Measurements from ENCODE around the gene GOLGA6A. TPM values are rescaled to one million over a fixed set of nuclear protein-coding genes. Genes with fewer than 3 reads are reported as not detected.

GOLGA6A gene
- total and polyA plus RNA-seq, 2 of the 8 experiments (the other 6 are each of a cell fraction or from before 2014, with no cell fraction given), result 0.80 to 1.0 TPM

DNA sequence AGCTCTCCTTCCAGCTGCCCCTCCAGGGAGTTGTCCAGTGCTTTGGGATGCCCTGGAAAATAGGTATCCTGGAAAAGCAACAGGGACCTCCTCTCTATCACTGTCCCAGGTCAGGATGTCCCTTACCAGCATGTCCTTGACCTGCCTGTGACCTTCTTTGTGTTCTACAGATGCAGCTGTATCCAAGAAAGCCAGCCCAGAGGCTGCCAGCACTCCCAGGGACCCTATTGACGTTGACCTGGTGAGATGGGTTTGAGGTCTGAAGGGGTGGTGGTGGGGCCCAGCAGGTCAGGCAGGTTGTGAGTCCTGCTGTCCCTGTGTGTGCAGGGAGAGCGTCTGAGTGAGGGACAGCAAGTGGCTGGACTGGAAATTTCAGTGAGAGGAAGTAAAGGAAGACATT lies 57.7 kb downstream of the GOLGA6A start:
- H2AK5ac ChIP-seq (ENCODE audit: low read depth, low read length), result no peak overlapping the region
- peak overlapping the region; percentile 35; the same call in 1 of the 2 replicates for H4K8ac ChIP-seq (ENCODE audit: extremely low read depth, insufficient read depth, low read length)
- H2BK15ac ChIP-seq (ENCODE audit: low read length), result no peak overlapping the region
- H2BK12ac ChIP-seq (ENCODE audit: low read depth, low read length), result no peak overlapping the region
- peaks cover 0 to 5% of the 10 kb centered on the region in 2 experiments for H4K20me1 ChIP-seq (replicated peaks in 1 of 2; ENCODE audit: control insufficient read depth in 1 of 2, insufficient read depth in 2 of 2, low read length in 2 of 2)
- no peak overlapping the region for H3K14ac ChIP-seq (ENCODE audit: insufficient read length)
- H3K56ac ChIP-seq (replicated peaks; ENCODE audit: insufficient read length, low read depth, low read length), result no peak overlapping the region
- CTCF ChIA-PET (ENCODE audit: partially characterized antibody), result interaction anchor here (0.9 to 4.5 kb wide), 8 partner anchors 9 to 76 kb away, joined by 3 to 32 read pairs (median 6); partner anchors contain the start of gene PML
- 78% methylated on average over 2 of the region's 2 CpGs; no CpG with 5 or more reads in 1 of the 2 experiments for WGBS, 2 experiments (ENCODE audit: extremely low coverage in 1 of 2, insufficient coverage in 1 of 2, insufficient read length in 1 of 2, insufficient replicate concordance in 2 of 2, low coverage in 1 of 2, low lambda C conversion rate in 2 of 2, missing lambda C conversion rate in 1 of 2)
- no peak overlapping the region for H2BK120ac ChIP-seq (replicated peaks; ENCODE audit: low read depth, low read length)
- no peak overlapping the region for H3K27ac ChIP-seq (ENCODE audit: low read depth, low read length)
- no peak overlapping the region for H3K9ac ChIP-seq (replicated peaks in 1 of 4; ENCODE audit: extremely low read depth in 1 of 4, low read depth in 3 of 4, low read length in 3 of 4)
- H2BK5ac ChIP-seq (ENCODE audit: low read depth, low read length), result no peak overlapping the region
- no peak overlapping the region for H3K23ac ChIP-seq (ENCODE audit: insufficient read length)
- no peak for DNase-seq (ENCODE audit: low read depth in 1 of 2, low spot score in 2 of 2)
- H3K79me1 ChIP-seq (ENCODE audit: low read depth, low read length), result no peaks in the 10 kb centered on the region
- H4K91ac ChIP-seq (replicated peaks; ENCODE audit: insufficient read length, low read length), result no peak overlapping the region
- H4K5ac ChIP-seq (ENCODE audit: insufficient read length, low read depth, low read length), result no peak overlapping the region
- no peak overlapping the region for H3K18ac ChIP-seq (ENCODE audit: extremely low read depth, low read length)
- no peak for FAIRE-seq
- no peak overlapping the region for H3K4me3 ChIP-seq (ENCODE audit: extremely low read depth in 1 of 4, insufficient read depth in 2 of 4, low read depth in 3 of 4, low read length in 4 of 4)
- no peaks in the 10 kb centered on the region for H3K23me2 ChIP-seq (ENCODE audit: low read depth, low read length)
- H3K4me2 ChIP-seq (ENCODE audit: insufficient read depth in 1 of 2, low read depth in 2 of 2, low read length in 2 of 2), result no peak overlapping the region
- H3K4ac ChIP-seq (replicated peaks; ENCODE audit: insufficient read length, low read depth, low read length), result no peak overlapping the region
- H3K9me3 ChIP-seq (ENCODE audit: insufficient read depth in 2 of 2, low read depth in 1 of 2, low read length in 1 of 2), result no peaks in the 10 kb centered on the region
- no peaks in the 10 kb centered on the region for H3K4me1 ChIP-seq (replicated peaks in 1 of 4; ENCODE audit: control insufficient read depth in 3 of 4, insufficient read depth in 4 of 4, low read length in 3 of 4)
- H3K36me3 ChIP-seq (ENCODE audit: control insufficient read depth in 2 of 4, insufficient read depth in 4 of 4, low read length in 3 of 4), result peaks cover 0 to 11% (median 5%) of the 10 kb centered on the region in 4 experiments; a peak in 6 of 8 replicates
- no peaks in the 10 kb centered on the region for H3K79me2 ChIP-seq (ENCODE audit: control insufficient read depth in 1 of 2, insufficient read depth in 2 of 2, low read length in 2 of 2)
- H2BK20ac ChIP-seq (ENCODE audit: low read length), result no peak overlapping the region
- H2AFZ ChIP-seq (ENCODE audit: low read length), result no peak overlapping the region
- POLR2A ChIA-PET (ENCODE audit: partially characterized antibody), result no interaction called here
- no peaks in the 10 kb centered on the region for H3K27me3 ChIP-seq (replicated peaks in 1 of 4; ENCODE audit: control insufficient read depth in 3 of 4, extremely low read depth in 1 of 4, insufficient read depth in 3 of 4, low read length in 3 of 4)
- TF ChIP-seq, protein P1, sequence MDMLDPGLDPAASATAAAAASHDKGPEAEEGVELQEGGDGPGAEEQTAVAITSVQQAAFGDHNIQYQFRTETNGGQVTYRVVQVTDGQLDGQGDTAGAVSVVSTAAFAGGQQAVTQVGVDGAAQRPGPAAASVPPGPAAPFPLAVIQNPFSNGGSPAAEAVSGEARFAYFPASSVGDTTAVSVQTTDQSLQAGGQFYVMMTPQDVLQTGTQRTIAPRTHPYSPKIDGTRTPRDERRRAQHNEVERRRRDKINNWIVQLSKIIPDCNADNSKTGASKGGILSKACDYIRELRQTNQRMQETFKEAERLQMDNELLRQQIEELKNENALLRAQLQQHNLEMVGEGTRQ (IDR thresholded peaks at IDR 0.05; ENCODE audit: low read length), result no peak
- TF ChIP-seq SP2 (IDR thresholded peaks at IDR 0.05; ENCODE audit: low read length), result no peak
- TF ChIP-seq, protein P2, sequence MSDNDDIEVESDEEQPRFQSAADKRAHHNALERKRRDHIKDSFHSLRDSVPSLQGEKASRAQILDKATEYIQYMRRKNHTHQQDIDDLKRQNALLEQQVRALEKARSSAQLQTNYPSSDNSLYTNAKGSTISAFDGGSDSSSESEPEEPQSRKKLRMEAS (IDR thresholded peaks at IDR 0.05), result no peak
- TF ChIP-seq RNF2 (IDR thresholded peaks at IDR 0.05; ENCODE audit: borderline replicate concordance, low read depth, low read length, missing control alignments, poor library complexity, severe bottlenecking), result no peak
- no peak for TF ChIP-seq SP1 (IDR thresholded peaks at IDR 0.05; ENCODE audit: low read depth, low read length)
- TF ChIP-seq EP300 (IDR thresholded peaks at IDR 0.05; ENCODE audit: borderline replicate concordance in 1 of 2, low read depth in 2 of 2, low read length in 2 of 2), result no peak
- TF ChIP-seq MAFK (IDR thresholded peaks at IDR 0.05; ENCODE audit: low read depth, low read length), result no peak

All from H1 (cell line).